Posterior vena cava (tissue), 2 donors: Measurements from ENCODE around the gene DYNC2LI1. TPM values are rescaled to one million over a fixed set of nuclear protein-coding genes. Genes with fewer than 3 reads are reported as not detected.

Experiments
- DNase-seq: peaks from one replicate; pipeline ENCODE4 v3.0.0-alpha.2; 2020; ENCODE audit warnings: low spot score
- intact Hi-C, 2 donors: fragments of 100-400 bp; cut with DNase I; formaldehyde crosslinking; loops; one replicate each; pipeline versions ENCODE4 v1.14.1 to v1.14.2; 2022 to 2023
- total RNA-seq, 2 donors: library from RNA; stranded (reverse); fragmentation: NEBNext Ultra II Directional; extraction: Animal tissue kit (Norgen Biotek cat#: 25700); gene quantifications; one replicate each; pipeline ENCODE4 v1.2.1, GENCODE V29; 2021
- donor health status: DM: yes; HTN: yes; CAD: no.
- donor health status: DM: yes; HTN: yes; CAD: no.

The DYNC2LI1 gene
- total RNA-seq, 2 donors from 2014 or later, result 9.2 to 18.3 TPM

GRCh38 chr2:43806719-43807031 is 32.8 kb downstream of the DYNC2LI1 start:
- intact Hi-C loops, result no loop called here
- DNase-seq, result no peak

DNA sequence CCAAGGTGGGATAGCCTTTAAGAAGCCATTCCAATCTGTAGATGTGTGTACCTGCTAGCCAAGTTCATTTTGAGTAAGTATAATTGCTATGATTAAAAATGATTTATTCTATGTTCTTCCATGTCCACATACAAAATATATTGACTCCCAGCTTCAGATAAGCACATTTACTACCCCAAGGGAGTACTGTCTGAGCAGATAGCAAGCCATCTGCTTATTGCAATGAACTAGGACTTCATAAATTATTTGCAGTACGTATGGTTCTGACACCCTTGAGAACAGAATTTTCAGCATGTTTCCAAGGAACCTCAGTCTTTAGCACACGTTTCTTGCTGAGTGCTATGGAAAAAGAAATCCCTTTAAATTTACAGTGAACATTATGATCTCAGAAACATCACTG is 36.6 kb downstream of the DYNC2LI1 start:
- intact Hi-C loops, result no loop called here
- no peak for DNase-seq

- intact Hi-C loops, result no loop called here
Observed at GRCh38 chr2:43810888-43811287, 37.0 kb downstream of the DYNC2LI1 start.

DNA sequence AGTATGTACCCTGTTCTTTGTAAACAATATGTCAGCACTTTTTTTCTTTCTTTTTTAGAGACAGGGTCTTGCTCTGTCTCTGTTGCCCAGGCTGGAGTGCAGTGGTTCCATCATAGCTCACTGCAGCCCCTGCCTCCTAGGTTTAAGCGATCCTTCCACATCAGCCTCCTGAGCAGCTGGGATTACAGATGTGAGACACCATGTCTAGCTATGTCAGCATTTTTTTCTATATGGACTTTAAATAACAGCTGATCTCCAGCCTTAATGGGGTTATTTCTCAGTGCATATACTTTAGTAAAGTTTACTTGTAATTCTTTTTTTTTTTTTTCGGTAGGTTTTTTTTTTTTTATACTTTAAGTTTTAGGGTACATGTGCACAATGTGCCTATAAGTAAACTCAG is 38.2 kb downstream of the DYNC2LI1 start:
- intact Hi-C loops, result no loop called here
- no peak for DNase-seq

More at GRCh38 chr2:43810888-43811287, 37.0 kb downstream of the DYNC2LI1 start:
- DNase-seq, result no peak

DNA sequence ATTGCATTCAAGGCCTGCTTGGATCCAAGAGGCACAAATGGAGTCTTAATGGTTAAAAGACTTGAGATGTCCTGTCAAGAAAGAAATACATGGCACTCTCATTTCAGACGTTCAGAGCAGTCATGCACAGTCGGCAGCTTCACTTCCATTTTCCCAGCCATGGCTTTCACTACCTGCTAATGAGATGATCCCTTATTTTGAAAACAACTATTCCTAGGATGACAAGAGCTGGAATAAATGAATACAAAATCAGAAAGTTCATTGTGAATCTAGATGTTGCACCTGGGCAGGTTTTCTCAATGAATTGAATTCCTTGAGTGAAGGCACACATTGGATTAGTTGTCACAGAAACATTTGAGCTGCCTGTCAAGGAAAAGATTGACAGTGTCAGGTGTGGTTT is 39.1 kb downstream of the DYNC2LI1 start:
- intact Hi-C loops, result no loop called here
- DNase-seq, result no peak

GRCh38 chr2:43814711-43815110 is 40.9 kb downstream of the DYNC2LI1 start:
- intact Hi-C loops, result no loop called here
- no peak for DNase-seq

- intact Hi-C loops, result no loop called here
Observed at GRCh38 chr2:43818761-43819160, 44.9 kb downstream of the DYNC2LI1 start.

GRCh38 chr2:43819491-43820163 is 45.8 kb downstream of the DYNC2LI1 start:
- intact Hi-C loops, result no loop called here
- DNase-seq, result no peak

More at GRCh38 chr2:43818761-43819160, 44.9 kb downstream of the DYNC2LI1 start:
- DNase-seq, result peak; percentile 86

DNA sequence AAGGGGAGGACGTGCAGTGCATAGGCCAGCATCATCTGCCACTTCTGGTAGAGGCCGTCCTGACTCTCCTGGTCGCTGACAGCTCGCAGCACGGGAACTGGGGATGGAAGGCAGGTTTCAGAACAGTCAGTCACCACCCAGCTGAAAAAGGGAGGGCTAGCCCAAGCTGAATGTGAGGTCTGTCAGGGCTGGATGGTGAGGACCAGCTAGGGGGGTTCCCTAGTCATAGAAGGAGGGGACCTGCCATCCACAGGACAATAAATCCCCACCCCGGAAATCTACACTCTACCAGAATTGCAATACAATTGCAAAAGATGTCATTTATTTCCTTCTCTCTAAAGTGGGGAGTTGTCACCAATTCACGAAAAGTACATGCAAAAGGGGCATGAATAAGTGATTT is 49.0 kb downstream of the DYNC2LI1 start:
- intact Hi-C loops, result no loop called here
- DNase-seq, result no peak

DNA sequence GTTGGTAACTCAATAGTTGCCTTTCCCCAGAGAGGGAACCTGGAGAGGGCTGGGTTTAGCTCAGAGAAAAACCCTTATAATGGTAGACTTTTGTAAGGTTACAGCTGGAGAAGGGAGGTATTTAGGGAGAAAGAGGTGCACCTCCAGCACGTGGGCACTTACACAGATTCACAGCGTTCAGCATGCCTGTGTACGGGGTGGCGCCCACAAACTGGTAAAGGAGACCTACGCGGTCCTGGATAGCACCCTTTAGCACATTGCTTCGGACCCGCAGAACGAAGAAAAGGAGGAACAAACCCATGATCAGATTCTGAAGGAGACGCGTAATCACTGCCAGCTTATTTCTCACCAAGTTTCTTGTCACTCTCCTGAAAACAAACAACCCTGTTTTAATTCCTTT is 49.9 kb downstream of the DYNC2LI1 start:
- intact Hi-C loops, result no loop called here
- DNase-seq, result no peak

GRCh38 chr2:43824512-43824911 is 50.7 kb downstream of the DYNC2LI1 start:
- no peak for DNase-seq
- intact Hi-C loops, result no loop called here

- DNase-seq, result no peak
- intact Hi-C loops, result no loop called here
Observed at GRCh38 chr2:43824951-43825493, 51.2 kb downstream of the DYNC2LI1 start.

DNA sequence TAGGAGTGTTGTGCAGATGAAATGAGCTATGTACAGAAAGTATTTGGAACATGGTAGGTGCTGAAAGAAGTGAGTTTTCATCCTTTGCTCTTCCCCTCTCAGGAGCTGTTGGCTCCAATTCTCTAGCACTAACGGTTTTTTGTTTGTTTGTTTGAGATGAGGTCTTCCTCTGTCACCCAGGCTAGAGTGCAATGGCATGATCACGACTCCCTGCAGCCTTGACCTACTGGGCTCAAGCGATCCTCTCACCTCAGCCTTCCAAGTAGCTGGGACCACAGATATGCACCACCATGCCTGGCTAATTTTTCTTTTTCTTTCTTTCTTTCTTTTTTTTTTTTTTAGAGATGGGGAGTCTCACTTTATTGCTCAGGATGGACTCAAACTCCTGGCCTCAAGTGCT is 52.0 kb downstream of the DYNC2LI1 start:
- DNase-seq, result no peak

DNA sequence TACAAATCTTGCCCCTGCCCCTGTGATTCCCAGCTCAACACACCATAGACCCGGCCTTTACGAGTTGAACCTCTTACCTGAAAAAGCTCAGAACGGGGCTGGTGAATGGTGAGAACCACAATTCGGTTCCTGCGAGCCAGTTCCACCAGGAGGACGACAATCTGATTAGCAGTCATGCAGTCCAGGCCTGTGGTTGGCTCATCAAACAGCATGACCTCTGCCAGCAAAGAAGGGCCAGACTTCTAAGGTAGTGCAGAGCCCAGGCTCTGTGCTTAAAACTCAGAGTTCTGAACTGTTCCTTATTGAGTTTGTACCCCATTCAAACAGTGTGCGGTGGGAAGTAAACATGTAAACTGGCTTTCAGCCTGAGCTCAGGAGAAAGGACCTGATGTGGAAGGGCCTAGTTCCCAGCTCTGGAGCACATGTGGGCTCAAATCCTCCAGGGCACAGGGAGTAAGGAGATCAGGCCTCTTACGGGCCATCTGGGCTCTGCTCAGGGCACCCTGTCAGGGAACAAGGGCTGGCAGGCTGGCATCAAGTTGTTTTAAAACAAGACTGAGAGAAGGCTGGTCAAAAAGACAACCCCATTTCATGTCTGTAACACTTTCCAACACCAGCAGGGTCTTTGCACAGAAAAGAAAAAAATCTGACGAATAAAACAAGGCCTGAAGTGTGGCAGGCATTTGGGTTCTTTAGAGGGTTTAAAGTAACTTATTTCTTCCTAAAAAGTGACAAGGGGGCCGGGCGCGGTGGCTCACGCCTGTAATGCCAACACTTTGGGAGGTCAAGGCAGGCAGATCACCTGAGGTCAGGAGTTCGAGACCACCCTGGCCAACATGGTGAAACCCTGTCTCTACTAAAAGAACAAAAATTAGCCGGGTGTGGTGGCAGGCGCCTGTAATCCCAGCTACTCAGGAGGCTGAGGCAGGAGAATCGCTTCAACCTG is 52.7 kb downstream of the DYNC2LI1 start:
- DNase-seq, result no peak
- intact Hi-C loops, result no loop called here

More for the DNA sequence above, 52.0 kb downstream of the DYNC2LI1 start:
- intact Hi-C loops, result no loop called here

DNA sequence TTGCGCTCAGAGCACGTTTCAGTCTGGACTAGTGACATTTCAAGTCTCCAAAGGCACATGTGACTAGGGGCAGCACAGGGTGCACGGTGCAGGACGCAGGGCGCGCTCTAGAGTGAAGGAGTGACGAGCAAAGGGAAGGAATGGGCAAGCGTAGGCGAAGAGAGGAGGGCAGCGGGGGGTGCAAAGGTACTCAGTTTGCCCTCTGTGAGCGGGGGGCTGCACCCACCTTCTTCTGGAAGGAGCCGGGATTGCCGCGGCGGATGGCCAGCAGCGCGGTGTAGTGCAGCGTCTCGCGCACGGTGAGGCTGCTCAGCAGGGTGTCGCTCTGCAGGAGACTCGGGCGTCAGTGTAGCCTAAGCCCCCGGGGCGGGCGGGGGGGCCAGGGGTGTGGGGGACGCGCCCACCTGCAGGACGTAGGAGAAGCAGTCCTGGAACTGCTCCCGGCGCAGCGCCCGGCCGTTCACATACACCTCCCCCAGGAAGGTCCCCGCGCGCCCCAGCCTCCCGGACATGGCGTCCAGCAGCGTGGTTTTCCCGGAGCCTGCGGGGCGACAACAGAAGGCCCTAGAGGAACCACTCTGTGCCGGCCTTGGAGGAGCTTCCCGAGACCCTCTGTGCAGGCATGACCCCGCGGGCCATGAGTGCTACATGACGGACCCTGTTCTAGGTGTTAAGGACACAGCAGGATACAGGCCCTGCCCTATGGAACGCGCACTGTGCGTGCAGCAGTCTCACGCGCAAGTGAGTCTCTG is 57.9 kb downstream of the DYNC2LI1 start:
- intact Hi-C loops, result loop anchor here in 1 of 2 donors (10.0 kb wide), 1 partner anchor 853 kb away; no protein-coding TSS in a partner anchor
- peak; percentile 82 for DNase-seq

DNA sequence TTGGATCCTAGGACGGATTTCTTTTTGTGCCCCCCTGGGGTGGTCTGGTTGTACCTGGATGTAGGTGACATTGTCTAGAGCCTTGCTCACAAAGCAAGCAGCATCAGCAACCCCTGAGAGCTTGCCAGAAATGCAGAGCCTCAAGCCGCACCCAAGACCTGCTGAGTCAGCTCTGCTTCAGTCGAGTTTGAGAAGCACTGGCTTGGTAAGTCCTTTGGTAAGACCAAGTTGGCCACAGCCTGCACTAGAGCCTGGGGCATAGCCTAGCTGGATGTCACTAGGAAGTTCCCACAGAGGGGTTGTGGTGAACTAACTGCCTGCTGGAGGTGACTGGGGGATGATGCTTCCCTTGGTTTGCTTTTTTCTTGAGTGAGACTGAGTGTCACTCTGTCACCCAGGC is 58.6 kb downstream of the DYNC2LI1 start:
- intact Hi-C loops, result loop anchor here in 1 of 2 donors (10.0 kb wide), 1 partner anchor 852 kb away; no protein-coding TSS in a partner anchor

GRCh38 chr2:43837033-43837432 is 63.2 kb downstream of the DYNC2LI1 start:
- intact Hi-C loops, result loop anchor here in 1 of 2 donors (10.0 kb wide), 1 partner anchor 848 kb away; no protein-coding TSS in a partner anchor
- DNase-seq, result no peak

More for the DNA sequence above, 58.6 kb downstream of the DYNC2LI1 start:
- no peak for DNase-seq

DNA sequence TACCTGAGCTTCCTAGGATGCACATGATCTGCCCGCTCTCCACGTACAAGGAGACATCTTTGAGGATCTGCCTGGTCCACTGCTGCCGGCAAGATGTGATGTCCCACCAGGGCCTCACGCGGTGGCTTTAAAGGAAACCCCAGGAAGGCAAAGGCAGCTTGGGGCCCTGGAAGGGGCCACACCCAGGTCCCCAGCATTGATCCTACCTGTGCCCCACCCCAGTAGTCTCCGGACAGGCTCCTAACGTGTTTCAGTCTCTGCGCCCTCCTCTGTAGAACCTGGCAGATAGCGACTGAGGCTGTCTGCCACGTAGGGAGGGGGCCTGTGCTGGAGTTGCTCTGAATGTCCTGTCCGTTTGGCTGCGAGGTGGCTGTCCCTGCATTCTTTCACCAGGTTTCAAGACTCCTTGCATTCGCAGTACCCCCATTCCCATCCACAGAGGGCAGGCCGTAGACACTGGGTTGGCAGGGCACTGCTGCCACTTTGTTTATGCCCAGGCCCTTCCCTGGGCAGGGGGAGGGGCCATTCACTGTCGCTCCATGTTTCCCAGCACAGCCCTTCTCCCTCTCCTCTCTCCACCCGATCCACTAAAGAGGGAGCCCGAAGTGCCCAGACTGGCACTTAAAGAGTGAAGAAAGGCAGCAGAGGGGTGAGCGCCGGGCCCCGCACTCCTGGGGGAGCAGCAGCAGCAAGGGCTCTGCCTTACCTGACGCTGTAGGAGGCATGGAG is 64.2 kb downstream of the DYNC2LI1 start:
- no peak for DNase-seq

More for the DNA sequence above, 64.2 kb downstream of the DYNC2LI1 start:
- intact Hi-C loops, result loop anchor here in 1 of 2 donors (10.0 kb wide), 1 partner anchor 847 kb away; no protein-coding TSS in a partner anchor
